Smooth muscle cell (in vitro differentiated cells): Measurements from ENCODE around the gene ZNF592. TPM values are rescaled to one million over a fixed set of nuclear protein-coding genes. Genes with fewer than 3 reads are reported as not detected.
A peak's percentile ranks its signal among the peaks of the same experiment; 100 is the strongest.

Experiments
- DNase-seq: peaks from one replicate; lab custom pipeline; 2025; ENCODE audit not compliant: unreplicated experiment; lab: John Stamatoyannopoulos, UW
- H2AFZ ChIP-seq: fragments of 200-600 bp; sonication (generic); 2 replicates; pipeline ENCODE4 v1.6.0; 2016; ENCODE audit warnings: antibody characterized with exemption, low read depth, mild to moderate bottlenecking
- H3F3A ChIP-seq: fragments of 200-600 bp; sonication (generic); 2 replicates; pipeline ENCODE4 v1.6.0; 2017; ENCODE audit warnings: antibody characterized with exemption, low read depth
- H3K27ac ChIP-seq: fragments of 200-600 bp; sonication (generic); 2 replicates; pipeline ENCODE4 v1.5.1; 2016; ENCODE audit warnings: low read depth, mild to moderate bottlenecking
- H3K27me3 ChIP-seq: fragments of 200-600 bp; sonication (generic); 2 replicates; pipeline ENCODE4 v1.6.1; 2016; ENCODE audit warnings: low read depth, mild to moderate bottlenecking
- H3K36me3 ChIP-seq: fragments of 200-600 bp; sonication (generic); 2 replicates; pipeline ENCODE4 v1.5.1; 2016; ENCODE audit warnings: low read depth
- H3K4me1 ChIP-seq: fragments of 200-600 bp; sonication (generic); 2 replicates; pipeline ENCODE4 v1.5.1; 2016; ENCODE audit warnings: low read depth
- H3K4me2 ChIP-seq: fragments of 200-600 bp; sonication (generic); 2 replicates; pipeline ENCODE4 v1.6.0; 2016; ENCODE audit warnings: mild to moderate bottlenecking
- H3K4me3 ChIP-seq: fragments of 200-600 bp; sonication (generic); 2 replicates; pipeline ENCODE4 v1.5.1; 2016; ENCODE audit warnings: mild to moderate bottlenecking
- H3K79me2 ChIP-seq: fragments of 200-600 bp; sonication (generic); 2 replicates; pipeline ENCODE4 v1.6.0; 2016; ENCODE audit warnings: low read depth, mild to moderate bottlenecking
- H3K9ac ChIP-seq: fragments of 200-600 bp; sonication (generic); 2 replicates; pipeline ENCODE4 v1.6.0; 2016; ENCODE audit warnings: low read depth
- H3K9me3 ChIP-seq: fragments of 200-600 bp; sonication (generic); replicated peaks from 2 replicates; pipeline ENCODE4 v1.5.1; 2016; ENCODE audit warnings: low read depth
- H4K20me1 ChIP-seq: fragments of 200-600 bp; sonication (generic); 2 replicates; pipeline ENCODE4 v1.6.0; 2016; ENCODE audit warnings: low read depth
- CTCF ChIP-seq: fragments of 200-600 bp; sonication (generic); IDR thresholded peaks from 2 replicates; pipeline ENCODE4 v1.5.1; 2017; ENCODE audit warnings: borderline replicate concordance, mild to moderate bottlenecking, antibody characterized with exemption; ENCODE audit not compliant: insufficient read depth, poor library complexity, severe bottlenecking
- WGBS: methylation state at CpG from one replicate; pipeline ENCODE4 v1.1.7; 2016; ENCODE audit warnings: low lambda C conversion rate; 5-methylcytosine and 5-hydroxymethylcytosine counted together
- polyA plus RNA-seq: library from polyadenylated mRNA; unstranded; fragments of >200 nt; fragmentation: Nextera tagmentation; extraction: Ambion mirVana; gene quantifications from 2 replicates; pipeline ENCODE4 v1.2.1, GENCODE V29; 2016
- total RNA-seq: library from RNA; depleted of rRNA; stranded (reverse); fragments of >200 nt; gene quantifications from 2 replicates; pipeline ENCODE4 v1.2.3, GENCODE V29; 2014

Gene ZNF592
- total and polyA plus RNA-seq, 2 experiments from 2014 or later = 10.7 to 10.8 TPM

GRCh38 chr15:84813435-84813834 is 65.0 kb downstream of the ZNF592 start:
- Histone ChIP-seq H3K9me3 (no peaks in the 10 kb centered on the region), H3K27ac (no peak overlapping the region), H3K79me2 (no peaks in the 10 kb centered on the region), H3F3A (peaks cover 7% of the 10 kb centered on the region), H3K4me3 (no peak overlapping the region), H3K27me3 (no peaks in the 10 kb centered on the region), H3K4me2 (no peak overlapping the region), H4K20me1 (no peaks in the 10 kb centered on the region), H3K9ac (no peak overlapping the region), H2AFZ (no peak overlapping the region), H3K36me3 (no peaks in the 10 kb centered on the region), H3K4me1 (peaks cover 10% of the 10 kb centered on the region)
- DNase-seq = no peak
- 89% methylated on average over 1 of the region's 1 CpG for whole genome bisulfite sequencing
- TF ChIP-seq CTCF = no peak

- Histone ChIP-seq H3K27me3 (no peaks in the 10 kb centered on the region), H3K79me2 (no peaks in the 10 kb centered on the region), H2AFZ (no peak overlapping the region), H3K9ac (no peak overlapping the region), H3F3A (peaks cover 8% of the 10 kb centered on the region), H3K36me3 (no peaks in the 10 kb centered on the region), H3K4me1 (peaks cover 15% of the 10 kb centered on the region), H3K9me3 (no peaks in the 10 kb centered on the region), H3K4me3 (no peak overlapping the region), H4K20me1 (no peaks in the 10 kb centered on the region), H3K27ac (no peak overlapping the region), H3K4me2 (no peak overlapping the region)
- DNase-seq = no peak
- no peak for TF ChIP-seq CTCF
- WGBS = 100% methylated on average over 1 of the region's 1 CpG
These were observed 65.5 kb downstream of the ZNF592 start for GRCh38 chr15:84813931-84814330.

- Histone ChIP-seq H3K79me2 (peaks cover 4% of the 10 kb centered on the region), H3K27me3 (no peaks in the 10 kb centered on the region), H3K4me2 (no peak overlapping the region), H3F3A (peaks cover 11% of the 10 kb centered on the region), H3K9ac (no peak overlapping the region), H3K36me3 (no peaks in the 10 kb centered on the region), H3K9me3 (no peaks in the 10 kb centered on the region), H3K4me1 (peaks cover 25% of the 10 kb centered on the region), H3K27ac (no peak overlapping the region), H4K20me1 (peaks cover 4% of the 10 kb centered on the region), H2AFZ (no peak overlapping the region), H3K4me3 (no peak overlapping the region)
- WGBS = 76% methylated on average over 10 of the region's 10 CpGs
- TF ChIP-seq CTCF = no peak
- no peak for DNase-seq
These were observed 66.5 kb downstream of the ZNF592 start for GRCh38 chr15:84814916-84815315.

- H3K79me2 ChIP-seq = peaks cover 18% of the 10 kb centered on the region
- H3K4me3 ChIP-seq = peak within 1 kb of the TSS; percentile 53
- H3F3A ChIP-seq = peaks cover 11% of the 10 kb centered on the region
- peak; percentile 15 for TF ChIP-seq CTCF
- peak within 1 kb of the TSS; percentile 39 for H2AFZ ChIP-seq
- peak within 1 kb of the TSS; percentile 79 for H3K27ac ChIP-seq
- H3K9me3 ChIP-seq = no peaks in the 10 kb centered on the region
- peak within 1 kb of the TSS; percentile 72 for H3K9ac ChIP-seq
- peaks cover 25% of the 10 kb centered on the region for H3K4me1 ChIP-seq
- no peak for DNase-seq
- 28% methylated on average over 51 of the region's 63 CpGs for WGBS
- H4K20me1 ChIP-seq = peaks cover 9% of the 10 kb centered on the region
- H3K36me3 ChIP-seq = no peaks in the 10 kb centered on the region
- H3K27me3 ChIP-seq = no peaks in the 10 kb centered on the region
- H3K4me2 ChIP-seq = peak within 1 kb of the TSS; percentile 85
These were observed 68.5 kb downstream of the ZNF592 start, which contains the start of gene ALPK3 for GRCh38 chr15:84816694-84817465. TSS of gene ALPK3 (plus strand) at chr15:84817356. CDS start at chr15:84817453, 97 bp downstream.
